Activated CD4-positive, alpha-beta memory T cell treated with anti-CD3 and anti-CD28 coated beads, Interleukin-2, amount 10 ng/mL, durations not matched to agents 7 days and 5 days (primary cell): ENCODE results near the gene LMAN1L. TPM values are rescaled to one million over a fixed set of nuclear protein-coding genes. Genes with fewer than 3 reads are reported as not detected.
A peak's percentile ranks its signal among the peaks of the same experiment; 100 is the strongest.

Experiments used
- CTCF ChIA-PET: fragments of 350-600 bp; sonication (Branson Sonifier 250); formaldehyde crosslinking; loops from one replicate; lab custom pipeline; 2021; ENCODE audit warnings: antibody characterized with exemption, inconsistent platforms; lab: Charles Lee
- POLR2A ChIA-PET: fragments of 350-600 bp; sonication (Branson Sonifier 250); formaldehyde crosslinking; loops from one replicate; lab custom pipeline; 2021; ENCODE audit warnings: antibody characterized with exemption; lab: Charles Lee
- DNase-seq: peaks from one replicate; pipeline ENCODE4 v3.0.0-alpha.2; 2020
- H3K27ac Mint-ChIP-seq: one replicate; pipeline ENCODE4 v1.8.0; 2021; ENCODE audit warnings: mild to moderate bottlenecking, mixed read lengths
- H3K27me3 Mint-ChIP-seq: one replicate; pipeline ENCODE4 v1.8.0; 2021; ENCODE audit warnings: mixed read lengths
- H3K36me3 Mint-ChIP-seq: one replicate; pipeline ENCODE4 v1.8.0; 2021; ENCODE audit warnings: low read depth, mixed read lengths
- H3K4me1 Mint-ChIP-seq: one replicate; pipeline ENCODE4 v1.8.0; 2021; ENCODE audit warnings: mixed read lengths
- H3K4me3 Mint-ChIP-seq: one replicate; pipeline ENCODE4 v1.8.0; 2021; ENCODE audit warnings: mild to moderate bottlenecking, mixed read lengths
- H3K9me3 Mint-ChIP-seq: one replicate; pipeline ENCODE4 v1.8.0; 2021; ENCODE audit warnings: mixed read lengths
- total RNA-seq, 2 experiments: library from RNA; stranded (reverse); gene quantifications; one replicate each; pipeline ENCODE4 v1.2.3, GENCODE V29; 2021

Gene LMAN1L
- total RNA-seq, 2 experiments from 2014 or later, result 0.48 to 0.63 TPM

GRCh38 chr15:74808840-74809229 lies 3.8 kb upstream of the LMAN1L start:
- no peak overlapping the region for H3K27ac Mint-ChIP-seq
- ChIA-PET POLR2A (interaction anchor here (0.8 to 35.1 kb wide), 5 partner anchors 9 to 84 kb away, joined by 3 to 1214 read pairs (median 6); partner anchors contain the start of gene CSK), CTCF (interaction anchor here (1.4 to 38.3 kb wide), 2 partner anchors 29 to 85 kb away, joined by 3 to 1235 read pairs; partner anchors contain the start of gene CSK)
- no peak for DNase-seq
- no peak overlapping the region for H3K4me3 Mint-ChIP-seq
- H3K4me1 Mint-ChIP-seq, result peaks cover 21% of the 10 kb centered on the region
- no peaks in the 10 kb centered on the region for H3K9me3 Mint-ChIP-seq
- H3K27me3 Mint-ChIP-seq, result peaks cover 4% of the 10 kb centered on the region
- H3K36me3 Mint-ChIP-seq, result peaks cover 11% of the 10 kb centered on the region

GRCh38 chr15:74809242-74809641 lies 3.4 kb upstream of the LMAN1L start:
- ChIA-PET POLR2A (interaction anchor here (1.5 to 35.1 kb wide), 3 partner anchors 9 to 28 kb away, joined by 6 to 1214 read pairs (median 16); partner anchors contain the start of gene CSK), CTCF (interaction anchor here (1.4 to 38.3 kb wide), 2 partner anchors 29 to 84 kb away, joined by 3 to 1235 read pairs; partner anchors contain the start of gene CSK)
- peaks cover 7% of the 10 kb centered on the region for H3K36me3 Mint-ChIP-seq
- no peaks in the 10 kb centered on the region for H3K9me3 Mint-ChIP-seq
- H3K4me1 Mint-ChIP-seq, result peaks cover 17% of the 10 kb centered on the region
- DNase-seq, result no peak
- peak overlapping the region; percentile 40 for H3K27ac Mint-ChIP-seq
- peaks cover 4% of the 10 kb centered on the region for H3K27me3 Mint-ChIP-seq
- H3K4me3 Mint-ChIP-seq, result no peak overlapping the region

- H3K27me3 Mint-ChIP-seq, result peaks cover 4% of the 10 kb centered on the region
- peaks cover 2% of the 10 kb centered on the region for H3K36me3 Mint-ChIP-seq
- no peaks in the 10 kb centered on the region for H3K9me3 Mint-ChIP-seq
- H3K4me3 Mint-ChIP-seq, result no peak overlapping the region
- CTCF ChIA-PET, result interaction anchor here (1.4 to 38.3 kb wide), 3 partner anchors 26 to 84 kb away, joined by 3 to 1235 read pairs (median 4); partner anchors contain the start of gene CSK
- POLR2A ChIA-PET, result interaction anchor here (35.1 kb wide), 1 partner anchor 29 kb away, joined by 1214 read pairs; the partner anchor contains the start of gene CSK
- H3K27ac Mint-ChIP-seq, result no peak overlapping the region
- DNase-seq, result no peak
- H3K4me1 Mint-ChIP-seq, result peaks cover 13% of the 10 kb centered on the region
These were observed 2.7 kb upstream of the LMAN1L start for GRCh38 chr15:74809956-74810355.

DNA sequence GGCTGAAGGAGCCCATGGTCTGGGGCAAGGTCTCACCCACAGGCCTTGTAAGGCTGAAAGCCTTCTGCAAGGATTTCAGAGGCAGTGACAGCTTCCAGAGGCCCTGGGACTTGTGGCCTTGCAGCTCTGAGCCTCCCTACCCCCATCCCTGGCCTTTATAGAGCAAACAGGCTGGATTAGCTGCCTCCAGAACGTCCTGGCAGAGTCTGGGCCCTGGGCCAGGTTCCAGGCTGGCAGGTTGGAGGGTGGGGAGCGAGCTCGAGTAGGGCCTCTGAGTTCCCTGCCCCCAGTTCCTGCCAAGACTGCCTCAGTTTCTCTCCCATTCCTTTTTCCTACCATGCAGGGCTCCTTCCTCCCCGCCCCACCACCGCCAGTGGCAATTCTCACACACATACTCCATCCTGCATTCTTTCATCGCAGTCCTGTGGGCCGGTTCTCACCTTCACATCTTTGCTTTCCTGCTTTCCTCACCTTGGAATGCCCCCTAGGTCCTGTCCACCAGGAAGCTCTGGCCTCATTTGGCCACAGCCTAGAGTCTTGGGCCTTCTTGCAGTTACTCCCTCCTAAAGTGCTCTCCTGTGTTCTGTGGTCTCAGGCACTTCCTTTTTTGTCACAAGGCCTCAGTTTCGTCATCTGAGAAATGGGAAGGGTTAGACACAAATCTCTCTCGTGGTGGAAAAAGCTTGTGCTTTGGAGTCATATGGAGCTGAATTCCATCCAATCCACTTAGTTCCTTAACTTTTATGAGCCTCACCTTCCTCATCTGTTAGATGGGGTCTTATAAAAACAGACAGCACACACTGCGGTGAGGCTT lies 2.7 kb downstream of the LMAN1L start:
- Mint-ChIP-seq H3K27me3 (peaks cover 2% of the 10 kb centered on the region), H3K4me3 (no peak overlapping the region), H3K27ac (no peak overlapping the region), H3K9me3 (no peaks in the 10 kb centered on the region), H3K36me3 (no peaks in the 10 kb centered on the region), H3K4me1 (peaks cover 23% of the 10 kb centered on the region)
- ChIA-PET CTCF (interaction anchor here (0.9 kb wide), 1 partner anchor 16 kb away, joined by 3 read pairs; no protein-coding TSS in a partner anchor), POLR2A (interaction anchor here (1.1 to 1.8 kb wide), 4 partner anchors 10 to 38 kb away, joined by 3 to 5 read pairs (median 3); no protein-coding TSS in a partner anchor)
- no peak for DNase-seq

- CTCF ChIA-PET, result interaction anchor here (0.9 kb wide), 1 partner anchor 16 kb away, joined by 3 read pairs; no protein-coding TSS in a partner anchor
- H3K27ac Mint-ChIP-seq, result no peak overlapping the region
- H3K9me3 Mint-ChIP-seq, result no peaks in the 10 kb centered on the region
- DNase-seq, result no peak
- POLR2A ChIA-PET, result interaction anchor here (1.4 to 1.8 kb wide), 3 partner anchors 11 to 38 kb away, joined by 3 to 5 read pairs (median 3); no protein-coding TSS in a partner anchor
- H3K36me3 Mint-ChIP-seq, result no peaks in the 10 kb centered on the region
- peaks cover 2% of the 10 kb centered on the region for H3K27me3 Mint-ChIP-seq
- H3K4me3 Mint-ChIP-seq, result no peak overlapping the region
- peaks cover 23% of the 10 kb centered on the region for H3K4me1 Mint-ChIP-seq
These were observed 3.3 kb downstream of the LMAN1L start for GRCh38 chr15:74815961-74816360.

- DNase-seq, result no peak
- ChIA-PET POLR2A (interaction anchor here (1.8 to 2.4 kb wide), 2 partner anchors 12 to 28 kb away, joined by 5 to 6 read pairs; no protein-coding TSS in a partner anchor), CTCF (interaction anchor here (1.0 to 1.5 kb wide), 2 partner anchors 9 to 135 kb away, joined by 3 read pairs; no protein-coding TSS in a partner anchor)
- no peaks in the 10 kb centered on the region for H3K9me3 Mint-ChIP-seq
- no peaks in the 10 kb centered on the region for H3K27me3 Mint-ChIP-seq
- no peaks in the 10 kb centered on the region for H3K36me3 Mint-ChIP-seq
- no peak overlapping the region for H3K4me3 Mint-ChIP-seq
- no peak overlapping the region for H3K27ac Mint-ChIP-seq
- peaks cover 23% of the 10 kb centered on the region for H3K4me1 Mint-ChIP-seq
These were observed 4.2 kb downstream of the LMAN1L start for GRCh38 chr15:74816624-74817369.

DNA sequence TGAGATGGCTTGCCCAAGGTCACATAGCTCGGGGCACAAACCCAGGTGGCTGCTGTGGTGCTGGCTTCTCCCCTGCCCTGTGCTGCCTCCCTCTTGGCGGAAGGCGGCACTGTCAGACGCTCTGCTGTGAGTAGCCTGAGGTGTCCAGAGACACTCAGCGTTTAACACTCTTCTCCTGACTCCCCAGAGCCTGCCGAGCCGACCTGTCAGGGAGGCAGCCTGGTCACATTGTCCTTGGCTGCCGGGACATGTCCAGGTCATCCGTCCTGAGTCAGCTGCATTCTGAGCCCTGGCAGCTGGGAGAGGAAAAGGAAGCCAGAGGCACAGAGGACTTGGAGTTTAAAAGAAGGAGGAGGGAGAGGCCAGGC lies 4.7 kb downstream of the LMAN1L start:
- Mint-ChIP-seq H3K4me1 (peaks cover 23% of the 10 kb centered on the region), H3K9me3 (no peaks in the 10 kb centered on the region), H3K4me3 (no peak overlapping the region), H3K27ac (no peak overlapping the region), H3K27me3 (no peaks in the 10 kb centered on the region), H3K36me3 (no peaks in the 10 kb centered on the region)
- no peak for DNase-seq
- POLR2A ChIA-PET, result interaction anchor here (2.4 to 4.0 kb wide), 3 partner anchors 9 to 29 kb away, joined by 6 to 16 read pairs (median 11); no protein-coding TSS in a partner anchor
- CTCF ChIA-PET, result interaction anchor here (1.0 to 1.5 kb wide), 2 partner anchors 8 to 134 kb away, joined by 3 read pairs; no protein-coding TSS in a partner anchor

DNA sequence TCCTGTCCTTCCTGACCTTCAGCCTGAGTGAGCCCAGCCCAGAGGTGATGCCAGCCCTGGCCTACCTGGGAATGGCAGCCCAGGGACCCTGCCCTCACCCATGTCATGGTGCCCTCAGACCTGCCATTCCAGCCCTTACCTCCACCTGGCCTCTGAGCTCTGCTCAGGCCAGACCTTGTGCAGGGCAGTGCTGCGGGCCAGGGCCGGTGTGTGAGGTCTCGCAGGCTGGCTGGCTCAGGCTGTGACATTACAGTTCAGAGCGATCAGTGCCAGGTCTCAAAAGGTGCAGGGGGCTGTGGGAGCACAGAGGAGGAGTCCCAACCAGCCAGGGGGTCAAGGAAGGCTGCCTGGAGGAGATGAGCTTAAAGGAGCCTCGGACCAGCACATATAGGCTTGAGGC lies 7.4 kb downstream of the LMAN1L start:
- POLR2A ChIA-PET, result interaction anchor here (0.9 to 4.0 kb wide), 3 partner anchors 12 to 74 kb away, joined by 4 to 16 read pairs (median 11); no protein-coding TSS in a partner anchor
- Mint-ChIP-seq H3K36me3 (no peaks in the 10 kb centered on the region), H3K27ac (no peak overlapping the region), H3K4me3 (no peak overlapping the region), H3K4me1 (peaks cover 23% of the 10 kb centered on the region), H3K27me3 (peaks cover 7% of the 10 kb centered on the region), H3K9me3 (no peaks in the 10 kb centered on the region)
- CTCF ChIA-PET, result interaction anchor here (0.9 to 1.6 kb wide), 3 partner anchors 16 to 81 kb away, joined by 4 to 5 read pairs (median 4); no protein-coding TSS in a partner anchor
- no peak for DNase-seq

DNA sequence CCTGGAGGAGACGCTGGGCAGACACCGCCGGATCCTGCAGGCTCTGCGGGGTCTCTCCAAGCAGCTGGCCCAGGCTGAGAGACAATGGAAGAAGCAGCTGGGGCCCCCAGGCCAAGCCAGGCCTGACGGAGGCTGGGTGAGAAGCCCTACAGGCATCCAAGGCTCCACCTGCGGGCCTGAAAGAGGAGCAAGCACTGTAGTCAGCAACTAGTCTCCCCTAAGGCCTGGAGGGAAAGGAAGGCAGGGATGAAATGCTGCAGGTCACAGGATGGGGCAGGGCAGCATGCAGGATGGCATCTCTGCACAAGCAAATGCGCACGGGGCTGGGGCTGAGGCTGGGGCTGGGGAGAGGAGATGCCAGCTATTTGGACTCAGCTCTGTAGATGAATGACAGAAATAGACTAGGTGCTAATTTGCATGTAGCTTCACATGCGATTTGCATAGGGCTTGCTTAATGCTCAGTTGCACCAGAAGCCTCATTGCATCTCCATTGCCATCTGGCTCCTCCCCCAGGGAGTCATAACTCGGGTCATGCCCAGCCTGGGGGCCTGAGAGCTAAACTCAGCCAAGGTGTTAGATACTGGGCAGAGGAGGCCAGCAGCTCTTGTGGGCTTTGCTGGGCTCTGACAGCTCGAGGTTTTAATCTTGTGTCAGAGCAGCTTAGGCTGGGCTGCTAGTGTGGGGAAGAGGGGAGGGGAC lies 8.6 kb downstream of the LMAN1L start:
- Mint-ChIP-seq H3K27ac (no peak overlapping the region), H3K4me3 (no peak overlapping the region), H3K4me1 (peaks cover 19% of the 10 kb centered on the region), H3K9me3 (no peaks in the 10 kb centered on the region), H3K27me3 (peaks cover 11% of the 10 kb centered on the region), H3K36me3 (no peaks in the 10 kb centered on the region)
- no peak for DNase-seq
- ChIA-PET POLR2A (interaction anchor here (0.6 to 4.0 kb wide), 2 partner anchors 12 to 13 kb away, joined by 3 to 16 read pairs; no protein-coding TSS in a partner anchor), CTCF (interaction anchor here (1.0 to 1.7 kb wide), 4 partner anchors 14 to 129 kb away, joined by 3 to 5 read pairs (median 4); no protein-coding TSS in a partner anchor)

DNA sequence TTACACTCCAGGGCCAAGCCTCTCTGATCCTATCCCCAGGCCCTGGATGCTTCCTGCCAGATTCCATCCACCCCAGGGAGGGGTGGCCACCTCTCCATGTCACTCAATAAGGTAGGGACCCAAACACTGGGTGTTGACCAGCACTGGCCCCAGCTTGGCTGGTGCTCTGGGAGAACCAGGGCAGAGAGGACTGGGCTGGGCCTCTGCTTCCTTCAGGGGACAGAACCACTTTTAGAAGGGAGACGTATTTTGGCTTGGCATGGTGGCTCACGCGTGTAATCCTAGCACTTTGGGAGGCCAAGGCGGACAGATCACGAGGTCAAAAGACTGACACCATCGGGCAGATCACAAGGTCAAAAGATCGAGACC lies 9.1 kb downstream of the LMAN1L start:
- H3K9me3 Mint-ChIP-seq, result no peaks in the 10 kb centered on the region
- H3K36me3 Mint-ChIP-seq, result no peaks in the 10 kb centered on the region
- no peak overlapping the region for H3K27ac Mint-ChIP-seq
- POLR2A ChIA-PET, result interaction anchor here (1.3 kb wide), 1 partner anchor 13 kb away, joined by 3 read pairs; no protein-coding TSS in a partner anchor
- H3K4me3 Mint-ChIP-seq, result no peak overlapping the region
- H3K4me1 Mint-ChIP-seq, result peaks cover 19% of the 10 kb centered on the region
- peaks cover 13% of the 10 kb centered on the region for H3K27me3 Mint-ChIP-seq
- DNase-seq, result no peak
- CTCF ChIA-PET, result interaction anchor here (1.0 to 1.7 kb wide), 3 partner anchors 80 to 129 kb away, joined by 3 to 5 read pairs (median 3); no protein-coding TSS in a partner anchor

DNA sequence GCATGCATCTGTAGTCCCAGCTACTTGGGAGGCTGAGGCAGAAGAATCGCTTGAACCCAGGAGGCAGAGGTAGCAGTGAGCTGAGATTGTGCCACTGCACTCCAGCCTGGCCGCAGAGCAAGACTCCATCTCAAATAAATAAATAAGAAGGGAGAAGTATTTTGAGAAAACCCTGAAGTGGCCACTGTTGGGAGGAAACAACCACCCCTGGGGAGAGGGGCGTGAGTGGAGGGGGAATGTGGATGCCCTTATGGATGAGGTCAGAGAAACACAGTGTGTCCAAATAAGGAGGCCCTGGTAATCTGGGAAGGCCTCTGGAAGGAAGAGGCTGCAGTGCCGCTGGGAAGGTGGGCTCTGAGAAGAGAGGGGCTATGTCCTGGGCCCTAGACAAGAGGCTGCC lies 9.6 kb downstream of the LMAN1L start:
- no peak for DNase-seq

More for the DNA sequence above, 9.6 kb downstream of the LMAN1L start:
- Mint-ChIP-seq H3K27me3 (peaks cover 17% of the 10 kb centered on the region), H3K36me3 (no peaks in the 10 kb centered on the region), H3K4me1 (peaks cover 18% of the 10 kb centered on the region), H3K4me3 (no peak overlapping the region), H3K27ac (no peak overlapping the region), H3K9me3 (no peaks in the 10 kb centered on the region)
- CTCF ChIA-PET, result interaction anchor here (1.4 to 1.7 kb wide), 2 partner anchors 80 to 128 kb away, joined by 3 to 5 read pairs; no protein-coding TSS in a partner anchor
- POLR2A ChIA-PET, result interaction anchor here (1.3 kb wide), 1 partner anchor 14 kb away, joined by 3 read pairs; no protein-coding TSS in a partner anchor
